ENCODE data around the gene ACY1. TPM values are rescaled to one million over a fixed set of nuclear protein-coding genes. Genes with fewer than 3 reads are reported as not detected.

Gene ACY1
- total RNA-seq = 21.9 TPM

DNA sequence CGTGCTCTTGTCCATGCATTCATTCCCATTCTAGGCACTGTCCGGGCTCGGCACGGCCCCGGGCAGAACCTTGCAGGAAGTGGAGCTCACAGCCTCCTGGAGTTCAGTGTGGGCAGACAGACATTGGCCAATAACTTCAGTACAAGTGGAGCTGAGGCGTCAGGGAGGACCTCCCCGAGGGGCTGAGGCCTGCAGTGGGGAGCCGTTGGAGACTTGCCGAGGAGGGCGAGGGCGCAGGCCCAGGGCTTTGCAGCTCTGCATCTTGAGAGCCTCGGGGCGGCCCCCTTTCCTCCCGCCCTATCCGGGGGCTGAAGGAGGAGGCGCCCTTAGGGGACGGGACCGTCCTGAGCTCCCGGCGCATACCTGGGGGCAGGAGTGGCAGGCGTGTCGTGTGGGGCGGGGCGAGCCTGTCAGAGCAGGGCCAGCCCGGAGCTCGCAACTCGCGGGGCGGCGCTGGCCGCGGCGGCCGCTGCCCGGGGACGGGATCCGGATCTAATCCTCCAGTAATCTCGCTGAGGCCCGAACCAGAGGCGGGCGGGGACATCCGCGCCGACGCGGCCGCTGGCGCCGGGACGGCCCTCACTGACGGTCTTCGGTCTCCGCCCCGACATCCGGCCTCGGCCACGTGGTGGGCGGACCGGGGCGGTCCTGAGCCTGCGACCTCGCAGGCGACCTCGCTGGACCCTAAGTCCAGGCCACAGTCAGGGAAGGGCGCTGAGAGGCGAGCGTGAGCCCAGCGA lies at the start of gene ACY1:
TSS of gene ACY1 (plus strand) at position 698 of the 740 bp plus-strand sequence. CDS start 530 bp downstream, outside the sequence.
- ATAC-seq = peak; percentile 93
- peak; percentile 93 for DNase-seq (ENCODE audit: low spot score)
- intact Hi-C loops (cut with DNase I) = no loop called here

DNA sequence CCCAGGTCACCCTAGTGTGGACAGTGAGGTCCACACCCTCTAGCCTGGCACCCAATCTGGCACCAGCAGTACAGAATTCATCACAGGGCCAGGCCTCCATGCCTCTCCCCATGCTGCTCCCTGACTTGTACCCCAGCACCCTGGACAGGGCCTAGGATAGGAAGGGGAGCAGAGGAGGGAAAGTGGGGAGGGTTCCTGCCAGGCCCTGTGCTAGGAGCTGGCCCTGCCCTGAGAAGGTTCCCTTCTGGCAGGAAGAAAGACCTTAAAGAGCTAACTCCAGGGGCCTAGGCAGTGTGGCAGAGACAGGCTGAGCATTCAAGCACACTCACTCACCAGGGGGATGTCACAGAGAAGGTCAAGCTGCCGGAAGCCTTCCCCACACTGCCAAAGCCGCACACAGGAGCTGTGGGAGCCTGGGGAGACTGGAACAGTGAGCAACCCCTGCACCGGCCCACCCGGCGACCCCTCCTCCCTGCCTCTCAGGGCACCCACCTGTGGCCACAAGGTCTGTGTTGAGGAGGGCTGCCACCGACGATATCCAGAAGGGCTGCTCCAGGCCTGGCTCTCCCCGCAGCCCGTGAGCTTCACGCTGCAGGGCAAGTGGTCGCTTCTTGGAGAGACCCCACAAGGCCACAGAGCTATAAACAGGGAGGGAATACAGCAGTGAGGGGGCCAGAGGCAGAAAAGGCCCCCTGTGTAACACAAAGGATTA lies 49.0 kb upstream of the ACY1 start:
- DNase-seq (ENCODE audit: low spot score) = peak; percentile 53
- intact Hi-C loops (cut with DNase I) = no loop called here
- no peak for ATAC-seq

DNA sequence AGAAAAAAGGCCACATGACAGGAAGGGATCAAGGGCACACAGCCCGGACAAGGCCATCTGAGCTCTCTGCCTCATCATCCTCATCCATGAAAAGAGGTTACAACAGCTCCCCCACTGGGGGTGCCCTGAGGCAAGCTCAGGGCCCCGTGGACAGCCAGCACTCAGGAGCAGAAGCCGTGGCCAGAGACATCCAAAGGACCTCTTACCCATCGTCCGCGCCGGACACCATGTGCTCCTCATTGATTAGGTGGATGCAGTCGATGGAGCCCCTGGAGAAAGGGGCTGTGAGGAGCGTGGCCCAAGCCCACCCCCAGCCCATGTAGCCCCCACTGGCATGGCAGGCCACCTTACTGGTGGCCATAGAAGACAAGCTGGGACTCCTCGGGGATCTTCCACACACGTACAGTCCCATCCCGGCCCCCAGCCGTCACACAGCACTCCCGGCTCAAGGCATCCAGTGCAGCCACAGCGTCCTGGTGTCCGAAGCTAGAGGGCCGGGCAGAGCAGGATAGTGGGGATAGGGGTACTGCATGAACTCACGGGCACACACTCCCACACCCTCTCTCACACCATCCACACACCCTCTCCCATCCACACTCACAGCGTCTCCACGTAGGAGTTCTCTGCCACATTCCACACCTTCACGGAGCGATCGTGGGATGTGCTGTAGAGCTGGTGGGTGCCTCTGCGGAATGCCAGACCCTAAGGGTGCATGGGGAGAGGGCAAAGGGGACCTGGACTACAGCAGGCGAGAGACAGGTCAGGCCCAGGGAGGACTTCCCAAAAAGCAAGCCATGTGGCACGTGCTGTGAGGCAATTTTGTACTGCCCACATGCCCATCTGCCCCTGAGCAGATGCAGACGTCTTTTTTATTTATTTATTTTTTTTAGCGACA lies 48.1 kb upstream of the ACY1 start:
- intact Hi-C loops (cut with DNase I) = no loop called here
- no peak for ATAC-seq
- DNase-seq (ENCODE audit: low spot score) = peak; percentile 55

DNA sequence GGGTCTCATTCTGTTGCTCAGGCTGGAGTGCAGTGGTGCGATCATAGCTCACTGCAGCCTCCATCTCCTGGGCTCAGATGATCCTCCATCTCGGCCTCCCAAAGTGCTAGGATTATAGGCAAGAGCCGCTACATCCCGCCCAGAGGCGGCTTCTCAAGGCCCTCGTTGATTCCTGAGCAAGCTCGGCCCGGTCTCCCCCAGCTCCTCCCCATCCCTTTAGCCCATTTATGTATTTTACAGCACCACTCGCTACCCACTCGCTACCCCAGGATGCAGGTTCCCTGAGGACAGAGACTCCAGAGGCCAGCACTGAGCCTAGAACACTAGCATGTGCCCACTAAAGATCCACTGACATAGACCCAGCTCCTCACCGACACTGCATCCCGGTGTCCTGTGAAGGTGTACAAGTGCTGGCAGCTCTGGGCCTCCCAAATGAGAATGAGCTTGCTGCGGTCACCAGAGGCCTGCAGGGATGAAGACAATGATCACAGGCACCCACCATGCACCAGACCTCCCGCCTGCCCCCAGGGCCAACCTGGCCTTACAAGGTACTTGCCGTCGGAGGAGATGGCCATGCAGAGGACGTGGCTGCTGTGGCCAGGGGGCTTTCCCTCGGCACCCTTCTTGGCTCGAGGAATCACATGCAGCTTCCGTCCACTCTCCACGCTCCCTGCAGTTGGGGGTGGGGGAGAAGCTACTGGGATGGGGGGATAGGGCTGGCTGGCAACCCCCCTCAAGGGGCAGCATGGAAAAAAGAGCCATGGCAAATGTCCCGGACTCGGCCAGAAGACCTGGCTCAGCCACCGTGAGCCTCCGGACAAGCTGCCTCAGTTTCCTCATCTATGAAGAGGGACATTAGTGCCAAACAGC lies 47.2 kb upstream of the ACY1 start:
- peak; percentile 46 for DNase-seq (ENCODE audit: low spot score)
- intact Hi-C loops (cut with DNase I) = no loop called here
- no peak for ATAC-seq

GRCh38 chr3:51937014-51937413 lies 46.3 kb upstream of the ACY1 start:
- ATAC-seq = no peak
- intact Hi-C loops (cut with DNase I) = no loop called here
- DNase-seq (ENCODE audit: low spot score) = peak; percentile 43

- DNase-seq (ENCODE audit: low spot score) = no peak
- ATAC-seq = no peak
- intact Hi-C loops (cut with DNase I) = no loop called here
Observed at GRCh38 chr3:51937611-51938450, 45.5 kb upstream of the ACY1 start.

DNA sequence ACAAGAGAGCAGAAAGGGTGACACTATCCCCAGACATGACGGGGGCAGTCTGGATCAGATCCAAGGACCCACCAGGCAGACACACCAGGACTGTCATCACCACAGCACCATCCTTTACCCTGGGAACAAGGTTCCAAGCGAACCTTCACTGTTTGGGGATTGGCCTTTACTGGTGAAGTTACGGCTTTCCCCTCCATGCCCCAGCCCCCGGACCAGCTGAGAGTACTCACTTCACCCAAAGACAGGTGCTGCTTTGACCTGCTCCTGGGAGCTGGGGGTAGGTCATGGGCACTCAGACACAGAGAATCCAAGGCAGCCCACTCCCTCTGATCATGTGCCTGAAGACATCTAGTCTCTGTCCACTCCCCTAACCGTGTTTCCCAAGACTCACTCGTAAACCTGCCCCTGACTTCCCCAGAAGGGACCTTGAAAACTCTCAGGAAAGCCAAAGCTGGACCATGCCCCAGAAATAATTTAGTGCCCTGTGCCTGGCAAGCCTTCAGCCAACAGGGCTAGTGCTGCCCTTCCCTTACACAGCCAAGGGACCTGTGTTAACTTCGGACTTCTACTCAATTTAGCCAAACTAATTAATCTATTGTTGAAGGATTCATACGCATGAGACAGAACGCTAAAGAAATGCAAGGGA lies 44.4 kb upstream of the ACY1 start:
- no peak for ATAC-seq
- intact Hi-C loops (cut with DNase I) = no loop called here
- peak; percentile 58 for DNase-seq (ENCODE audit: low spot score)

- DNase-seq (ENCODE audit: low spot score) (peak; percentile 41), ATAC-seq (no peak)
- intact Hi-C loops (cut with DNase I) = no loop called here
Observed at GRCh38 chr3:51940648-51941462, 42.5 kb upstream of the ACY1 start.

- no peak for ATAC-seq
- intact Hi-C loops (cut with DNase I) = no loop called here
- no peak for DNase-seq (ENCODE audit: low spot score)
Observed at GRCh38 chr3:51941463-51941797, 41.9 kb upstream of the ACY1 start.

DNA sequence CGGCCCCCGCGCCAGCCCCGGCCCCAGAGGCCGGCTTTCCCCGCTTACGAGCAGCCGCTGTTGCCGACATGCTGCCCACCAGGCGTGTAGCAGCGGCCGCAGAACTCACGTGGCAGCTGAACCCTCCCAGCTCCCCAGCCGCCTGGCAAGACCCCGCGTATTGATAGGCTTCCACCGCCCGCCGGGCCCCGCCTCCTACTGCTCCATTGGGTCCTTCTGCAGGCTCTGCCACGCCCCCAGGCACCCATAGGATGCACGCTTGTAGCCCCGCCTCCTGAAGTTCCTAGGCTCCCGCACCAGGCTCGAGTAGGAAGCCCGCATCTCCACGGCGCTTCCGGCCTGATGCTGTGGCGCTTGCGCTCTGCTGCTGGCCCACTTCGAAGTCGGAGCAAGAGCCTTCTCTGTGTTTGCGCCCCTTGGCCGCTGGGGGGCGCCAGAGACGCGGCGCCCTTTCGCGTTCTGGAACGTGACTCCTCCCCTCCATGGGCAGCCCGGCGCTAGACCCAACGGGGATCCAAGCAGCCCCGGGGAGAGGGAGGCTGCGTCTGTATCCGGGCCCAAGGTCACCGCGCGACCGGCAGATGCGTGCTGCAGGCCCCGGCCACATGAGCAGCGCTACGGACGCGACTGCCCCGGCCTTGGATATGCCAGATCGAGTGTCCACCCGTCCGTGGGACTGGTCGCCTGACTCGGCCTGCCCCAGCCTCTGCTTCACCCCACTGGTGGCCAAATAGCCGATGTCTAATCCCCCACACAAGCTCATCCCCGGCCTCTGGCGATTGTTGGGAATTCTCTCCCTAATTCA lies 41.3 kb upstream of the ACY1 start, which contains the start of the genes PARP3 and RRP9:
TSS of gene PARP3 (plus strand) at position 566 of the 805 bp plus-strand sequence. CDS start 993 bp downstream, outside the sequence.
TSS of gene RRP9 (minus strand) at position 107 of the 805 bp plus-strand sequence. CDS start at position 70, 37 bp downstream.
- intact Hi-C loops (cut with DNase I) = no loop called here
- peak; percentile 100 for DNase-seq (ENCODE audit: low spot score)
- peak; percentile 97 for ATAC-seq

DNA sequence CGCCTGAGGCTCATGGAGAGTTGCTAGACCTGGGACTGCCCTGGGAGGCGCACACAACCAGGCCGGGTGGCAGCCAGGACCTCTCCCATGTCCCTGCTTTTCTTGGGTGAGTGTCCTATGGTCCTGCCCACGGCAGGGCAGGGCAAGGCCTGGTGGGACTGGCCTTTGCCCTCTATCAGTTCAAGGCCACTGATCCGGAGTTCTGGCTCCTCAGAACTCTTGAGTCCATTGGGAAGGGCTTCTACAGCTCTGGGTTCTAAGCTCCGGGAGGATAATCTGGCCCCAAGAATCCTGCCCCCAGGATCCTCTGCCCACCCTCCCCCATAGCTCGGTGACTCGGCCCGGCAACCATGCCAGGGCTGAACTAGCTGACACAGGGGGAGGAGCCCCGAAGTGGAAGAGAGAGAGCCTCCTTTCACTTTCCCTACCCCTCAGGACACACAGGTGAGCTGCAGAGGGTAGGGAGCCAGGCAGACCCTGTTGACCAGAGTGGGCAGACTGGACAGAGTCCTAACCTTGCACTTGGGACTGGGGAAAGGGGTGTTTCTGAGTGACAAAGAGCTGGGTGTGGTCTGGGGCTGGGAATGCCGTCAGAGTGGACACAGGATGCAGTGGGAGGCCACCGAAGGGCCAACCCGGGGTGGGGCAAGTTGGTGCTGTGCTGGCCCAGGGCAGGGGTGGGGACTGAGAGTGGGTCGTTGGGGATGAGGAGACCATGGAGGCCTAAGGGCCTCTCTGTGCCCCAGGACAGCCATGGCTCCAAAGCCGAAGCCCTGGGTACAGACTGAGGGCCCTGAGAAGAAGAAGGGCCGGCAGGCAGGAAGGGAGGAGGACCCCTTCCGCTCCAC lies 40.5 kb upstream of the ACY1 start:
- peak; percentile 73 for DNase-seq (ENCODE audit: low spot score)
- peak; percentile 14 for ATAC-seq
- intact Hi-C loops (cut with DNase I) = no loop called here

- intact Hi-C loops (cut with DNase I) = no loop called here
- no peak for ATAC-seq
- peak; percentile 68 for DNase-seq (ENCODE audit: low spot score)
Observed at GRCh38 chr3:51943451-51944391, 39.6 kb upstream of the ACY1 start.

DNA sequence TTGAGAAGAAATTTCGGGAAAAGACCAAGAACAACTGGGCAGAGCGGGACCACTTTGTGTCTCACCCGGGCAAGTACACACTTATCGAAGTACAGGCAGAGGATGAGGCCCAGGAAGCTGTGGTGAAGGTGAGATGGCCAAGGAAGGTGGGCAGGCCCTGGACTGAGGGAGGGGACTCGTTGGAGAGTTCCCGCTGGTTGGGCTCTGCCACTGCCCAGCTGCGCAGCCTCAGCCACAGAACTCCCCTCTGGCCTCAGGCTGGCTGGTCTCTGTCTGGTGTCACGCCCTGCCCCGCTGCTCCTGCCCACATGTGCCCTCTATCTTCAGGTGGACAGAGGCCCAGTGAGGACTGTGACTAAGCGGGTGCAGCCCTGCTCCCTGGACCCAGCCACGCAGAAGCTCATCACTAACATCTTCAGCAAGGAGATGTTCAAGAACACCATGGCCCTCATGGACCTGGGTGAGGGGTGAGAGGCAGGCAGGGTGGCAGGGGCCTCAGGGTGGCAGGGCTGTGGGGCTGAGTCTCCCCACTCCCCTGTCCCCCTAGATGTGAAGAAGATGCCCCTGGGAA lies 38.8 kb upstream of the ACY1 start:
- no peak for DNase-seq (ENCODE audit: low spot score)

More for the DNA sequence above, 38.8 kb upstream of the ACY1 start:
- no peak for ATAC-seq
- intact Hi-C loops (cut with DNase I) = no loop called here

All from sciatic nerve (tissue), 2 donors.